SK-N-SH treated with all-trans-retinoic acid at 6 μM for 48 hours (cell line): Measurements from ENCODE around the gene FPGS.
"Not testable (repeated sequence)": the region's sequence is repeated elsewhere in the genome, so short reads cannot be mapped to it uniquely, and the experiment has no call there.

Experiments
- ATAC-seq: fragments of 200-7000 bp; cut with Tn5 transposase; 3 replicates; pipeline ENCODE4 v1.9.1; 2020; ENCODE audit warnings: mild to moderate bottlenecking, moderate library complexity
- ARNTL ChIP-seq: fragments of 450-650 bp; formaldehyde crosslinking; IDR thresholded peaks from 2 replicates; pipeline ENCODE4 v1.5.0; 2020; ENCODE audit warnings: low read depth, mild to moderate bottlenecking, moderate library complexity, borderline replicate concordance
- BACH2 ChIP-seq: fragments of 250-450 bp; sonication (Bioruptor Pico); IDR thresholded peaks from 2 replicates; pipeline ENCODE4 v1.9.0; 2021; ENCODE audit warnings: mild to moderate bottlenecking, borderline replicate concordance
- CREB5 ChIP-seq: fragments of 250-450 bp; sonication (Bioruptor Pico); IDR thresholded peaks from 2 replicates; pipeline ENCODE4 v1.5.1; 2020; ENCODE audit warnings: low read depth, mild to moderate bottlenecking, moderate library complexity
- GLIS3 ChIP-seq: fragments of 250-450 bp; sonication (Bioruptor Pico); IDR thresholded peaks from 2 replicates; pipeline ENCODE4 v1.5.0; 2020; ENCODE audit warnings: mild to moderate bottlenecking, moderate library complexity
- ISL1 ChIP-seq: fragments of 250-450 bp; sonication (Bioruptor Pico); IDR thresholded peaks from 2 replicates; pipeline ENCODE4 v2.1.2; 2022; ENCODE audit warnings: mild to moderate bottlenecking, moderate library complexity
- OSR1 ChIP-seq: fragments of 250-450 bp; sonication (Bioruptor Pico); IDR thresholded peaks from 2 replicates; pipeline ENCODE4 v1.8.0; 2022; ENCODE audit warnings: moderate library complexity, mild to moderate bottlenecking, inconsistent platforms
- PPARA ChIP-seq: fragments of 250-450 bp; sonication (Bioruptor Pico); IDR thresholded peaks from 2 replicates; pipeline ENCODE4 v1.5.0; 2020; ENCODE audit warnings: mild to moderate bottlenecking, borderline replicate concordance
- SNAI2 ChIP-seq: fragments of 250-450 bp; sonication (Bioruptor Pico); IDR thresholded peaks from 2 replicates; pipeline ENCODE4 v1.5.0; 2020; ENCODE audit warnings: mild to moderate bottlenecking, moderate library complexity
- TCF4 ChIP-seq: fragments of 250-450 bp; sonication (Bioruptor Pico); IDR thresholded peaks from 2 replicates; pipeline ENCODE4 v1.8.0; 2021; ENCODE audit warnings: mild to moderate bottlenecking, moderate library complexity, borderline replicate concordance
- TSHZ2 ChIP-seq: fragments of 250-450 bp; sonication (Bioruptor Pico); IDR thresholded peaks from 2 replicates; pipeline ENCODE4 v1.5.0; 2020; ENCODE audit warnings: mild to moderate bottlenecking, moderate library complexity
- ZC3H10 ChIP-seq: fragments of 250-450 bp; sonication (Bioruptor Pico); IDR thresholded peaks from 2 replicates; pipeline ENCODE4 v1.5.1; 2021; ENCODE audit warnings: mild to moderate bottlenecking, moderate library complexity
- ZFP3 ChIP-seq: fragments of 250-450 bp; sonication (Bioruptor Pico); IDR thresholded peaks from 2 replicates; pipeline ENCODE4 v1.5.0; 2020; ENCODE audit warnings: mild to moderate bottlenecking, moderate library complexity
- ZNF565 ChIP-seq: fragments of 450-650 bp; formaldehyde crosslinking; conservative IDR thresholded peaks from 2 replicates; pipeline ENCODE4 v1.5.0; 2020; ENCODE audit warnings: low read depth, mild to moderate bottlenecking, moderate library complexity
- ZNF70 ChIP-seq: fragments of 450-650 bp; formaldehyde crosslinking; IDR thresholded peaks from 2 replicates; pipeline ENCODE4 v1.5.0; 2020; ENCODE audit warnings: mild to moderate bottlenecking, moderate library complexity
- ZNF8 ChIP-seq: fragments of 450-650 bp; formaldehyde crosslinking; IDR thresholded peaks from 2 replicates; pipeline ENCODE4 v1.5.0; 2020; ENCODE audit warnings: mild to moderate bottlenecking, moderate library complexity
- TF ChIP-seq, protein P1 (sequence below): fragments of 250-450 bp; sonication (Bioruptor Pico); IDR thresholded peaks from 2 replicates; pipeline ENCODE4 v1.5.1; 2021; ENCODE audit warnings: mild to moderate bottlenecking, moderate library complexity

FPGS gene

GRCh38 chr9:127778280-127779135 is 24.2 kb upstream of the FPGS start, which contains the start of gene SH2D3C (continued):
- TF ChIP-seq TSHZ2 (CRISPR knock-in tag) (no peak), ZFP3 (CRISPR knock-in tag) (no peak), ZC3H10 (CRISPR knock-in tag) (no peak), SNAI2 (CRISPR knock-in tag) (no peak)
- TF ChIP-seq, protein P1, sequence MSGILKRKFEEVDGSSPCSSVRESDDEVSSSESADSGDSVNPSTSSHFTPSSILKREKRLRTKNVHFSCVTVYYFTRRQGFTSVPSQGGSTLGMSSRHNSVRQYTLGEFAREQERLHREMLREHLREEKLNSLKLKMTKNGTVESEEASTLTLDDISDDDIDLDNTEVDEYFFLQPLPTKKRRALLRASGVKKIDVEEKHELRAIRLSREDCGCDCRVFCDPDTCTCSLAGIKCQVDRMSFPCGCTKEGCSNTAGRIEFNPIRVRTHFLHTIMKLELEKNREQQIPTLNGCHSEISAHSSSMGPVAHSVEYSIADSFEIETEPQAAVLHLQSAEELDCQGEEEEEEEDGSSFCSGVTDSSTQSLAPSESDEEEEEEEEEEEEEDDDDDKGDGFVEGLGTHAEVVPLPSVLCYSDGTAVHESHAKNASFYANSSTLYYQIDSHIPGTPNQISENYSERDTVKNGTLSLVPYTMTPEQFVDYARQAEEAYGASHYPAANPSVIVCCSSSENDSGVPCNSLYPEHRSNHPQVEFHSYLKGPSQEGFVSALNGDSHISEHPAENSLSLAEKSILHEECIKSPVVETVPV (CRISPR knock-in tag), result no peak

DNA sequence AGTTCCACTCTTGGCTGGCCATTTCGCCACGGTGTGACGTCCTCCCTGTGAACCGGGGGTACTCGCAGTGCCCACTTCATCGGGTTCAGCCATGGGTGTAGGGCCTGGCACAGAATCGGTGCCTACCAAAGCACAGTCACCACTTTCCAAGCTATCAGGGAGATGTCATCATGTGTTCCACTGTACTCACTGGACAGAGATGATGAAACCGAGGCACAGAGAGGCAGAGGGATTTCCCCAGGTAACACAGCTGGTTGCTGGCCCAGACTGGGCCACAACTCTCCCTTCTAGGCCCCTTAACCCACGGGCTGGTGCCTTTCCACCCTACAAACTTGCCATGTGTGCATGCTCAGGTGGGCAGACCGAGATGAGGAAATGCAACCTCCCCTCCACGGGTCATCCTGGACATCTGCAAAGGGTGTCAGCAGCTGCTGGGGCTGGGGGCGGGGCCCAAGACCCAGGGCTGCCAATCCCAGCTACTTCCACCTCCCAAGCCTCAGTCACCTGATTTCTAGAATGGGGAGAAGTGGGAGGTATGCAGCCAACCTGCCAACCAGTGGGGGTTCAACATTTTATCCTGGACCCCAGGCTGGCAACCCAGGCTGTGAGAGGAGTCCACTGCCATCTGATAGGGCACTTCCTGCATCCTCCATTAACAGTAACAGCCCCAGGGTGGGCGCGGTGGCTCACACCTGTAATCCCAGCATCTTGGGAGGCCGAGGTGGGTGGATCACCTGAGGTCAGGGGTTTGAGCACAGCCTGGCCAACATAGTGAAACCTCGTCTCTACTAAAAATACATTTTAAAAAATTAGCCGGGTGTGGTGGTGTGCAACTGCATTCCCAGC is 23.3 kb upstream of the FPGS start:
- no peak for ATAC-seq
- no peak for TF ChIP-seq ISL1
- TF ChIP-seq ZNF565 (CRISPR knock-in tag), result no peak
- no peak for TF ChIP-seq PPARA (CRISPR knock-in tag)
- TF ChIP-seq TCF4 (CRISPR knock-in tag), result no peak
- no peak for TF ChIP-seq ZNF70
- TF ChIP-seq ARNTL, result no peak
- TF ChIP-seq CREB5 (CRISPR knock-in tag), result no peak
- TF ChIP-seq GLIS3 (CRISPR knock-in tag), result no peak
- TF ChIP-seq OSR1 (CRISPR knock-in tag), result no peak
- TF ChIP-seq SNAI2 (CRISPR knock-in tag), result no peak
- TF ChIP-seq, all 23 proteins: peak for 0

DNA sequence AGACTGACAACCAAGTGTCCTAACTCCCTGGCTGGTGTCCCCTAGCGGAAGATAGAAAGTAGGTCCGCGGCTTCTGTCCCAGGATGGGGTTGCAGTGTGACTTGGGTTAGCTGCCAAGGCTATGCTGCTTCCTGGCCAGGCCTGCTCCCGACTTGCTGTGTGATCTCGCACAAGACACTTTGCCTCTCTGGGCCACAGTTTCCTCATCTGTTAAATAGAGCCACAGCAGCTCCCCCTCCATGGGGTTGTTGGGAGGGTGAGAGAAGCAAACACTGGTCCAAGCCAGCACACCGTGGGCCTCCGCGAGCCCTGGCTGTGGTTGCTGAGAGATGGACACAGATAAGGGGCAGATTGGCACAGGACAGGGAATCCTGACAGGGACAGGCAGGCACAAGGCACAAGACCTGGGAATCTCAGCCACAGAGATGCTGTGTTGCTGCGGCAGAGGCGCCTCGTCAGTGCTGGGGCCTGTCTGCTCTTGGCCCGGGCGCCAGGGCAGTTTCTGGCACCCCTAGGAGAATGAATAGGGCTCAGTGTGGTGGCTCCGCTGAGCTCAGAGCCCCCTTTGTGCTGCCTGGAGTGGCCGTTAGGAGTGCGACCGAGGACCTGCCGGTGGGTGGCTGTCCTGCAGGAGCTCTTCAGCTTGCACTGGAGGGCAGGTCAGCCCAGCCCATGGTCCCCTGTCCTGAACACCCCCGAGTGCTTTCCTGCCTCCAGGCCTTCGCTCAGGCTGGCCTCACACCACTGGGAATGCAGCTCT is 22.4 kb upstream of the FPGS start:
- TF ChIP-seq, protein P1 (CRISPR knock-in tag), result no peak
- TF ChIP-seq GLIS3 (CRISPR knock-in tag) (no peak), BACH2 (CRISPR knock-in tag) (no peak), TSHZ2 (CRISPR knock-in tag) (no peak), SNAI2 (CRISPR knock-in tag) (no peak), ZNF8 (CRISPR knock-in tag) (no peak)
- no peak for ATAC-seq

GRCh38 chr9:127780909-127781308 is 21.8 kb upstream of the FPGS start:
- ATAC-seq, result not testable (repeated sequence)
